ENCODE measurements around the gene SBK2. TPM values are rescaled to one million over a fixed set of nuclear protein-coding genes. Genes with fewer than 3 reads are reported as not detected.

SBK2 gene
- polyA plus RNA-seq (2012; rRNA removed): 0.20 and 0.28 TPM in 2 replicates
- 0.10 and 0.17 TPM in 2 replicates for polyA plus RNA-seq (2012; cell fraction: cytosol; rRNA removed)
- 2.1 and 3.0 TPM in 2 replicates for polyA plus RNA-seq (2012; cell fraction: nucleus; rRNA removed)

DNA sequence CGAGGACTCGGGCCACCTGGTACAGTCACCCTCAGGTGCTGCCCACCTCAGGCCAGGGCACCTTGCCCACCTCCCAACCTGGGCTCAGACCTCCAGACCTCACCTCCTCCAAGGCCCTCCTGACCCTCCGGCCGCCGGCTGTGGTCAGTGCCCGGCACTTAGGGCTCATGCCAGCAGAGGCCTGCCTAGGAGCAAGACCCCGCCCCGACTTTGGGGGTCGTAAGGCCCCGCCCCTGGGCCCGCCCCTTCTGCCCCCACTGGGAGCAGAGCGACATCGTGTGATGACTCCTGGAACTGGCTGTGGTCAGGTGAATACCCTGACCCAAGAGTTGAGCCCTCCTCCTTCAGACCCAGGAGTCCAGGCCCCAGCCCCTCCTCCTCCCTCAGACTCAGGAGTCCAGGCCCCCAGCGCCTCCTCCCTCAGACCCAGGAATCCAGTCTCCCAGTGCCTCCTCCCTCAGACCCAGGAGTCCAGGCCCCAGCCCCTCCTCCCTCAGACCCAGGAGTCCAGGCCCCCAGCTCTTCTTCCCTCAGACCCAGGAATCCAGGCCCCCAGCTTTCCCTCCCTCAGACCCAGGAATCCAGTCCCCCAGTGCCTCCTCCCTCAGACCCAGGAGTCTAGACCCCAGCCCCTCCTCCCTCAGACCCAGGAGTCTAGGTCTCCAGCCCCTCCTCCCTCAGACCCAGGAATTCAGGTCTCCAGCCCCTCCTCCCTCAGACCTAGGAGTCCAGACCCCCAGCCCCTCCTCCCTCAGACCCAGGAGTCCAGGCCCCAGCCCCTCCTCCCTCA is at the start of gene SBK2:
Gene SBK2, minus strand, starts transcription at position 183 of the 790 bp plus-strand sequence. CDS start 839 bp downstream, outside the sequence.
- H3K9me3 ChIP-seq: no peaks in the 10 kb centered on the region
- H3K4me1 ChIP-seq (ENCODE audit: control insufficient read depth in 1 of 2, insufficient read depth in 2 of 2, low read depth in 1 of 2, low read length in 1 of 2): peaks cover 0 to 3% of the 10 kb centered on the region in 2 experiments; a peak in 2 of 4 replicates
- no peak within 1 kb of the TSS for H3K9ac ChIP-seq
- no peaks in the 10 kb centered on the region for H4K20me1 ChIP-seq (ENCODE audit: insufficient read depth)
- no peak within 1 kb of the TSS for H2AFZ ChIP-seq (ENCODE audit: low read depth)
- H3K4me3 ChIP-seq (ENCODE audit: low read depth in 2 of 2, low read length in 1 of 2): peak within 1 kb of the TSS in 1 of 2 experiments; percentile 19; a peak in 1 of 4 replicates
- peaks cover 4% of the 10 kb centered on the region for H3F3A ChIP-seq (replicated peaks; ENCODE audit: insufficient read depth)
- H3K79me2 ChIP-seq (ENCODE audit: insufficient read depth): no peaks in the 10 kb centered on the region
- H3K9me2 ChIP-seq: no peaks in the 10 kb centered on the region
- TF ChIP-seq, protein P1, sequence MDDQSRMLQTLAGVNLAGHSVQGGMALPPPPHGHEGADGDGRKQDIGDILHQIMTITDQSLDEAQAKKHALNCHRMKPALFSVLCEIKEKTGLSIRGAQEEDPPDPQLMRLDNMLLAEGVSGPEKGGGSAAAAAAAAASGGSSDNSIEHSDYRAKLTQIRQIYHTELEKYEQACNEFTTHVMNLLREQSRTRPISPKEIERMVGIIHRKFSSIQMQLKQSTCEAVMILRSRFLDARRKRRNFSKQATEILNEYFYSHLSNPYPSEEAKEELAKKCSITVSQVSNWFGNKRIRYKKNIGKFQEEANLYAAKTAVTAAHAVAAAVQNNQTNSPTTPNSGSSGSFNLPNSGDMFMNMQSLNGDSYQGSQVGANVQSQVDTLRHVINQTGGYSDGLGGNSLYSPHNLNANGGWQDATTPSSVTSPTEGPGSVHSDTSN (IDR thresholded peaks at IDR 0.05): no peak
- TF ChIP-seq GATA2 (CRISPR knock-in tag; IDR thresholded peaks at IDR 0.05) (no peak), RFX5 (IDR thresholded peaks at IDR 0.05; ENCODE audit: low read length) (peak; percentile 94), FOSL2 (IDR thresholded peaks at IDR 0.05; ENCODE audit: borderline replicate concordance, low read depth) (no peak), USF1 (IDR thresholded peaks at IDR 0.05; ENCODE audit: borderline replicate concordance, low read depth) (no peak), GABPA (IDR thresholded peaks at IDR 0.05; ENCODE audit: low read depth) (no peak), TCF12 (IDR thresholded peaks at IDR 0.05) (no peak), USF2 (IDR thresholded peaks at IDR 0.05; ENCODE audit: borderline replicate concordance, low read depth, low read length) (no peak), TAF1 (IDR thresholded peaks at IDR 0.05; ENCODE audit: borderline replicate concordance, low read depth, low read length) (no peak), MAX (IDR thresholded peaks at IDR 0.05; ENCODE audit: low read depth) (no peak), NRF1 (IDR thresholded peaks at IDR 0.05; ENCODE audit: low read depth, low read length) (no peak), MEF2A (IDR thresholded peaks at IDR 0.05; ENCODE audit: borderline replicate concordance, low read depth) (no peak), ZBTB33 (IDR thresholded peaks at IDR 0.05; ENCODE audit: borderline replicate concordance, low read depth) (no peak), CTCF (IDR thresholded peaks at IDR 0.05) (peak; percentile 30), FOXJ3 (CRISPR knock-in tag; IDR thresholded peaks at IDR 0.05) (no peak), EZH2phosphoT487 (IDR thresholded peaks at IDR 0.05; ENCODE audit: borderline replicate concordance, low read depth) (no peak), POLR2AphosphoS5 (IDR thresholded peaks at IDR 0.05; ENCODE audit: low read depth, low read length) (no peak), JUND (IDR thresholded peaks at IDR 0.05) (no peak), MXI1 (IDR thresholded peaks at IDR 0.05; ENCODE audit: low read depth, low read length) (no peak), RXRA (IDR thresholded peaks at IDR 0.05; ENCODE audit: borderline replicate concordance, low read depth) (no peak), SMC3 (IDR thresholded peaks at IDR 0.05; ENCODE audit: low read depth, low read length) (peak; percentile 33; the same call in 1 of the 2 replicates), RCOR1 (IDR thresholded peaks at IDR 0.05; ENCODE audit: low read length) (no peak), TEAD4 (IDR thresholded peaks at IDR 0.05; ENCODE audit: borderline replicate concordance, insufficient read depth) (no peak), RAD21 (IDR thresholded peaks at IDR 0.05; ENCODE audit: low read length) (peak; percentile 74)
- no peaks in the 10 kb centered on the region for H3K27me3 ChIP-seq (ENCODE audit: insufficient read depth)
- peak; percentile 95 for DNase-seq
- H3K4me2 ChIP-seq: no peak within 1 kb of the TSS
- no peak within 1 kb of the TSS; a peak in 1 of 4 replicates for H3K27ac ChIP-seq (ENCODE audit: low read depth in 2 of 2, low read length in 1 of 2)
- ChIA-PET CTCF (interaction anchor here (0.6 kb wide), 1 partner anchor 11 kb away, joined by 7 read pairs; no protein-coding TSS in a partner anchor), POLR2A (no interaction called here)
- 28% methylated on average over 7 of the region's 14 CpGs for WGBS (ENCODE audit: low lambda C conversion rate)
- no peaks in the 10 kb centered on the region for H3K36me3 ChIP-seq (replicated peaks in 1 of 2; ENCODE audit: control insufficient read depth in 1 of 2, insufficient read depth in 2 of 2, low read length in 1 of 2)
